IPS DF 19.7 (cell line): ENCODE results near the gene EXTL1.
A peak's percentile ranks its signal among the peaks of the same experiment; 100 is the strongest.

Experiments
- DNase-seq: peaks from one replicate; pipeline ENCODE4 v3.0.0-alpha.2; 2013; ENCODE audit warnings: low read depth, low spot score

EXTL1 gene

DNA sequence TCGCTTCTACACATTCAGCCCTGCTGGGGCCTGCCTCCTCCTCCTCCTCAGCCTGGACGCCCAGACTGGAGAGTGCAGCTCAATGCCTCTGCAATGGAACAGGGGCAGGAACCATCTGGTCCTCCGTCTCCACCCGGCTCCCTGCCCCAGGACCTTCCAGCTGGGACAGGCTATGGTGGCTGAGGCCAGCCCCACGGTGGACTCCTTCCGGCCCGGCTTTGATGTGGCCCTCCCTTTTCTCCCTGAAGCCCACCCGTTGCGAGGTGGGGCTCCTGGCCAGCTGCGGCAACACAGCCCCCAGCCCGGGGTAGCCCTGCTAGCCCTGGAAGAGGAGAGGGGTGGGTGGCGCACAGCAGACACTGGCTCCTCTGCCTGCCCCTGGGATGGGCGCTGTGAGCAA is 1.4 kb downstream of the EXTL1 start:
- no peak for DNase-seq

DNA sequence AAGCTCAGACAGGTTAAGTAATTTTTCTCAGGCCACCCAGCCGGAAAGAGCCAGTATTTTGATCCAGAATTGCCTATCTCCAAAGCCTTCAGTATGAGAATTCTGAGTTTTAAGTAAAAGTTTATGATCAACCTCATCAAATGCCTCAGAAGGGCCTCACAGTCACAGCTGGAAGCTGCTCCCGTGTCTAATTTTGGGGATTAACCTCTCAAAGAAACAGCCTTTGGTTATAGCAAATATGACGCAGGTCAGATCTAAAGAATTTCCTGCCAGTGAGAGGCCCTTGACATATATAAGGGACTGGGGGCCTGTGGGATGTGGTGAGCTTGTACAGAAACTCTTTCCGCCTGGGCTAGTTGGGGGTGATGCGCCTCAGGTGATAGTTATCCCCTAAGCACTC is 2.3 kb downstream of the EXTL1 start:
- no peak for DNase-seq

DNA sequence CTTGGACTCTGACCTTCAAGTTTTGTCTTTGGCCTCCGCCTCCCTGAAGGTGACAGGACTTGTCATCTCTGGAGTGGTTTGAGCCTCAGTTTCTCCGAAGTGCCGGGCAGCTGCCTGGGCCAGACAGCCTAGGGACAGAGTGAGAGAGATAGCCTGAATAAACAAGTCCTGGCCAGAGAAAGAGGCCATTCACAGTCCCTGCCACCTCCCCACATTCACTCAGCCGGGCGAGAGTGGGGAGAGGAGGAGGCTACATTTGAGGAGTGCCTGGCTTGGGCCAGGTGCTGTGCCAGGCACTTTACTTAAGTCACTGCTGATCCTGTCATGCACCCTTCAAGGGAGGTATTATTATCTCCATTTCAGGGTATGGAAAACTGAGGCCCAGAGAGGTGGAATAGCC is 3.5 kb downstream of the EXTL1 start:
- no peak for DNase-seq

DNA sequence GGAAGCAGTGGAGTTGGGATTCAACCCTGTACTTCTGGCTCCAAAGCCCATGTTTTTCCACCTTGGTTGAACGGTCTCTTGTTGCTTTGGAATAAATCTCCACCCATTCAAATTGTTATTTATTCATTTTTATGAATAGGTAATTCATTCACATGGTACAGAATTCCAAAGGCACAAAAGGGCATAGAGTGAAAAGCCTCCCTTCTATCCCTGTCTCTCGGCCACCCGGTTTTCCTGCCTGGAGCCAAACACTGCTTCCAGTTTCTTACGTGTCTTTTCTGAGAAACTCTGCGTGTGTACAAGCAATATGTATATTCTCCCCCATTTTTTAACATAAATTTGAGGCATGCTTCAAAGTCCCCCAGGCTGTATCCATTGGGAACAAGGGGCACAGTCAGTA is 3.9 kb downstream of the EXTL1 start:
- no peak for DNase-seq

DNA sequence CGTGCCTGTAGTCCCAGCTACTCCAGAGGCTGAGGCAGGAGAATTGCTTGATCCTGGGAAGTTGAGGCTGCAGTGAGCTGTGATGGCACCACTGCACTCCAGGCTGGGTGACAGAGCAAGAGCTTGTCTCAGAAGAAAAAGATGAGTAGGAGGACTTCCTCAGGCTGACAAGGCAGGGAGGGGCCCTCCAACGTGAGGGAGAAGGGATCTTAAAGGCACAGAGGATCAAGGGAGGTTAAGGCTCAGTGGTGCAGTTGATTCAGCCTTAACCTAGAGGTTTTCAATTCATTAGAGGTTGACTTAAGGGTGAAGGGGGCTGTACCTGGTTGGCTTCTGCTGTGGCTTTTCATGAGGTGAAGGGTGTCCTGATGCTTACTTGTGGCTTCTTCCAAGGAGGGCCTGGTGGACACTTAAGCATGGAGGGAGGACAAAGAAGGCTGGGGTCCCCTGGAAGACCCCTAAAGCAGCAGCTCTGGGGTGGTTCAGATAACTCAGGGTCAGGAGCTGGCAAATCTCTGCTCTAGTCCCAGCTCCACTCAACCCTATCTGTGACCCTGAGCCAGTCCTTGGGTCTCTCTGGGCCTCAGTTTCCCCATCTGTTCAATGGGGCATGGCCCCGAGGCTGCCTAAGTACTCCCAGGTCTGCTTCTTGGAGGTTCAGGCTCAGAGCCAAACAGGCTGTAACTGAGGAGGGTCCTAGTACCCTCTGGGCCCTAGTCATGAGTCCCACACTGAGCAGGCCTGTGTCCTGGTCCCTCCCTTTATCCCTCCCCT is 6.3 kb downstream of the EXTL1 start:
- DNase-seq, result no peak

DNA sequence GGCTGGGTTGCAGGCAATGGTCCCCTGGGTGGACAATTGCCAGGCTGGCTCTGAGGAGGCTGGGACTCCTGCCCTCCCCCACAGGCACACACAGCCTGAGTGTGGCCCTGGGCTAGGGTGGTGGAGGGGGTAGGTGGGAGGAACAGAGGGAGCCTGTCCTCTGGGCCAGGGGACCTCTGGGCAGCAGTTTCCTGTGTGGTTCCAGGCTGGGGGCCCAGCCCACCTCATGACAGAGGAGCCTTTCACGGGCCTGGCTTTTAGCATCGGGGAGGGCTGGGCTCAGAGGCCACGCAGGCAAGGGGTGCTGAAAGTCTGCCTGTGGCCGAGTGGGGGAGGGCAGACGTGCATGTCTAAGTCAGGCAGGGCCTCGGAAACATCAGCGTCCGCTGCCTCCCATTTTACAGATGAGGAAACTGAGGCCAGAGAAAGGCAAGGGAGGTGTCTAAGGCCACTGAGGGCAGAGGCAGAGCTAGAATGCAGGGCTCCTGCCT is 7.0 kb downstream of the EXTL1 start:
- DNase-seq, result no peak

DNA sequence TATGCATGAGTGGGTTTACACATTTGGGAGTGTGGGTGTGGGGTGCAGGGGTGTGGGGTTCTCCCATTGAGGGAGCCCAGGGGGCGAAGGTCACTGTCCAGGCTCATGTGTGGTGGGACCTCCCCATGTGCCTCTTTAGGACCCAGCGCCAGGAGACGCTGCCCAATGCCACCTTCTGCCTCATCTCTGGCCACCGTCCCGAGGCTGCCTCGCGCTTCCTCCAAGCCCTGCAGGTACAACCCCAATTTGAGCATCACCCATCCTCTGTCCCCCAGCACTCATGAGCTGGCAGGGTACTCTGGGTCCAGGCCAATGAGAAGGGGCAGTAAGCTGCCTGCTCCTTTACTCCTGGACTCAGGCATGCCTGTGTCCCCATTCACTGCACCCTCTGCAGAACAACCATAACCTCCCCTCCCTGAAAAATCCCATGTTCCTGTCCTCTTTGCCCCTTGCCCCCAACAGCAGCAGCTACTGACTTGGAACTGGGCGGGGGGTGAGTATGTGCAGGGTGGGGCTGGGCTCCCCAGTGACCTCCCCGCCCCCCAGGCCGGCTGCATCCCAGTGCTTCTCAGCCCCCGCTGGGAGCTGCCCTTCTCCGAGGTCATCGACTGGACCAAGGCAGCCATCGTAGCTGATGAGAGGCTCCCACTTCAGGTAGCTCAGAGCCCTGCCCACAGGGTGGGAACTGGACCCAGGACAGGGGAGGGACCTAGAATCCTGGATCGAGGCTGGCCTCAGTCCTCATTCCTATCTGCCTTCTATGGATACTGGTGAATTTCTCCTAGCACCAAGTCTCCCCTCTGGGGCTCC is 7.7 kb downstream of the EXTL1 start:
- DNase-seq, result no peak

DNA sequence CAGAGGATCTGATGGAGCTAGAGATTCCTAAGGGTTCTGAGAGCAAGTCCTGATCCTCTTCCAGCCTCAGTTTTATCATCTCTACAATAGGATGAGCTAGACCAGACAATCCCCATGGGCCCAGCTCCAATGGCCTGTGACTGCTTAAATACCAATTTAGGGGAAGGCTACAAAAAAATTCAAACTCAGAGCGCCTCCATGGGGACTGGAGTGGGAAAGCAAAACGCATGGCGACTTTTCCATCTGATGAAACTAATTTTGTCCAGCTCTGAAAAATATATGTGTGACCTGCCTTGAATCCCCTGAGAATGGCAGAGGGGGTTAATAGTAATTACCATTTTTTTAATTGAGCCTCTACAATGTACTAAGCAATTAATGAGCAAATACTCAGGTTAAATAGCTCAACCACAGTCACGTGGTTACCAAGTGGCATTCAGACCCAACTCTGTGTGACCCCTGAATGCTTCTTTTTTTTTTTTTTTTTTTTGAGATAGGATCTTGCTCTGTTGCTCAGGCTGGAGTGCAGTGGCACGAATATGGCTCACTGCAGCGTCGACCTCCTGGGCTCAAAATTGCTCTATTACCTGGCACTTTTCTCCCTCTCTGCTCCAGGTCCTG is 8.4 kb downstream of the EXTL1 start:
- no peak for DNase-seq

DNA sequence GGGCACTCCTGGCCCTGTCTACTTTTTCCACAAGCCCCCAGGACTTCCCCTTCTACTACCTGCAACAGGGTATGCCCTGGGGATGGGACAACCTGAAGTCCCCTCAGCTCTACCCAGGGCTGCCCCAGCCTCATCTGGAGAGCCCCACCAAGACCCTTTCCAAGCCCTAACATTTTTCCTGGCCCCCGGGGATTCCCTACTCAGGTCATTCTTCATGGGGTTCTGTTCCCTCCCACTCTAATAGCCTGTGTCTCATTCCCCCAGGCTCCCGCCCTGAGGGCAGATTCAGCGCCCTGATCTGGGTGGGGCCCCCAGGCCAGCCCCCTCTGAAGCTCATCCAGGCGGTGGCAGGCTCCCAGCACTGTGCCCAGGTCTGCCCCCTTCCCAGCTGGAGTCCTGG is 9.6 kb downstream of the EXTL1 start:
- DNase-seq, result no peak

DNA sequence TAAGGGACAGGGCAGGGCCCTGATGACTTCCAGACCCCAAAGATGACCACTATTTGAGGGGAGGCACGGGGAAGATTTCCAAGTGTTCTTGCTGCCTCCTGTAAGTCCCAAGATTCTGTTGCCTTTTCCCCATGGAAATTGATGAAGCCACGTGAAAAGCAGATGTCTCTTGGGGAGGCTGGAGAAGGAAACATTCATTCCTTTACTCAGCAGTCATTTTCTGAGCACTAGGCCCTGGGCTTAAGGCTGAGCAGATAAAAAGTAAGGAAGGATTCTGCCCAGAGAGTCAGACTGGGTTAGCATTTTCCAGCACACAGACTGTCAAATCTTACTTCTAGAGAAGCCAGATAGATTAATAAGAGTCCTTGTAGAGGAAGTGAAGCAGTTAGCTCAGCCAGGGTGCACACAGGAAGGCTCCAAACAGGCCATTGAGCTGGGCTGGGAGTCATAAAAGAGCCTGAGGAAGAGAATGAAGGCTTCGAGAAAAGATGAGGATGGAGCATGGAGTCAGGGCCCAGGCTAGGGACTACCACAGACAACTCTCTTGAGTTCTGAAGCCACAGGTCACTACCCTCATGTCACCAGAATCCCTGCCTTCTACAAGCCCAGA is 10.1 kb downstream of the EXTL1 start:
- DNase-seq, result no peak

DNA sequence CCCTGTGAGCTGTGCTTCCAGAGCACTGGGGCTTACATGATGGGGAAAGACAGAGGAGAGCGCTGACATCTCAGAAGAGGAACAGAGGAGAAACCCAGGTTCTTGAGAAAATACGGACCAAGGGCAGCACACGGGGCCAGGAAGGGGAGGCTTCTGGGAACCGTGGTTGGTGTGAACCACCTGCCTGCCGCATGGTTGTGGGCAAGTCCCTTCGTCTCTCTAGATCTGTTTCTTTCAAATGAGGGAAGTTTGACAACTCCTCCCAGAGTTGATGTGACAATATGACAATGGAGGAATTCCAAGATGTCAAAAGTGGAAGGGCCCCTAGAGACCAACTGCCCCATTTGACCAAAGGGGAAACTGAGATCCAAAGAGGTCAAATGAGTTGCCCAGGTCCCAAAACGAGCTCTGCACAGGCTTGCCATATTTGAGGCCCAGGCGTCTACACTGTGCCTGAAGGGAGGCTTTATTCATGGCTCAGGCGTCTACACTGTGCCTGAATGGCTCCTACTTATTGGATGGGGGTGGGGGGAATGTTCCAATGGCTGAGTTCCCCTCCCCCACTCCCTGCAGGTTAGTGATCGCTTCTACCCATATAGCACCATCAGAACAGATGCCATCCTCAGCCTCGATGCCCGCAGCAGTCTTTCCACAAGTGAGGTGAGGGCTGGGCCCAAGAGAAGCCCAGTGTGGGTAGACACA is 11.2 kb downstream of the EXTL1 start:
- DNase-seq, result no peak

DNA sequence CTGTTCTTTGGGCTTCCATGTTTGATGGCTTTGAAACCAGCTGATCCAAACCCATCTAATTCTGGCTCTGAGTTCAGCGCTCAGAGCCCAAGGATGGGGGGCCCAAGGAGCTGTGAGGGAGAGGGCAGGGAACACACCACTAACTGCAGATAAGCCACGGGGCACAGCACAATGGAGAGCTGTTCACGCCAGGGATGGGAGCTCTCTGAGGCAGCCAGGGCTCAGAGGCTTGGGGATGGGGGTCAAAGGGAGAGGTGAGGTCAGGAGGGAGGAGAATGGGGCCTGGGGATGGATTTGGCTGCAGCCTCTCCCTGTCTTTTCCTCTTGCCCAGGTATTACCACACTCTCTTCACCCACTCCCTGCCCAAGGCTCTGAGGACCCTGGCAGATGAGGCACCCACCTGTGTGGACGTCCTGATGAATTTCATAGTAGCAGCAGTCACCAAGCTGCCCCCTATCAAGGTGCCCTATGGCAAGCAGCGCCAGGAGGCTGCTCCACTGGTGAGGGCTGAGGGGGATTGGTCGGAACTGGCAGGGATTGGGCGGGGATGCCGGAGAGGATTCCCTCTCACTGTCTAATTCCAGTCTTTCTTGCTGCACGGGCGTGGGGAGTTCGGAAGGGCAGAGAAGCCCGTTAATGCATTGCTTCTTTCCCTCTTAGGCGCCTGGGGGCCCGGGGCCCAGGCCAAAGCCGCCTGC is 13.1 kb downstream of the EXTL1 start:
- no peak for DNase-seq

DNA sequence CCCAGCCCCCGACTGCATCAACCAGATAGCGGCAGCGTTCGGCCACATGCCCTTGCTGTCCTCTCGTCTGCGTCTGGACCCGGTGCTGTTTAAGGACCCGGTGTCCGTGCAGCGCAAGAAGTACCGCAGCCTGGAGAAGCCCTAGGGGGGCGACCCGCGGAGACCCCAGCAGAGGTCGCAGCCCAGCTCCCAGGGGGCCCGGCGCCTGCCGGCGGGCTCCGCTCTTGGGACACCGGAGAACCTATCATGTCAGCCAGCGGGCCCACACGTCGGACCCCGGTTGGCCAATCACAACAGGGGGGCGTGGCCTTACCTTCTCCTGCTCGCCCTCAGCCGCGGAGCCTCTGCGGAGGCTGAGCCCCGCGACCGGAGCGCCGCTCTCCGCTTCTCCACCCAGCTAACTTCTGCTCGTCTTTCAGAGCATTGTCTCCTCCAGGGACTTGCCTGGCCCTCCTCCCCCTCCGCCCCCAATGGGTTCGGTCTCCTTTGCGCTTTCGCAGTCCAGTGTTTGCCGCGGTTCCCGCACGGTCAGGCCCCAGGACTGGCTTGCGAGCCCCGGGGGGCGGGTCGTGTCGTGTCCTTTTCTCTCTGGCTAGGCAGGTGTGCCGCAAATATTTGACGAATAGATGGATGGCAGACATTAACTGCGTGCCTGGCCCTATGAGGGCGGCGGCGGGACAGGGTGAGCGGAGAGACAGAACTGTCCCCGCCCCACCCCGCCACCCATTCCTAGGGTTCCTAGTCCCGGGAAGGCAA is 13.8 kb downstream of the EXTL1 start:
- DNase-seq, result peak; percentile 77

DNA sequence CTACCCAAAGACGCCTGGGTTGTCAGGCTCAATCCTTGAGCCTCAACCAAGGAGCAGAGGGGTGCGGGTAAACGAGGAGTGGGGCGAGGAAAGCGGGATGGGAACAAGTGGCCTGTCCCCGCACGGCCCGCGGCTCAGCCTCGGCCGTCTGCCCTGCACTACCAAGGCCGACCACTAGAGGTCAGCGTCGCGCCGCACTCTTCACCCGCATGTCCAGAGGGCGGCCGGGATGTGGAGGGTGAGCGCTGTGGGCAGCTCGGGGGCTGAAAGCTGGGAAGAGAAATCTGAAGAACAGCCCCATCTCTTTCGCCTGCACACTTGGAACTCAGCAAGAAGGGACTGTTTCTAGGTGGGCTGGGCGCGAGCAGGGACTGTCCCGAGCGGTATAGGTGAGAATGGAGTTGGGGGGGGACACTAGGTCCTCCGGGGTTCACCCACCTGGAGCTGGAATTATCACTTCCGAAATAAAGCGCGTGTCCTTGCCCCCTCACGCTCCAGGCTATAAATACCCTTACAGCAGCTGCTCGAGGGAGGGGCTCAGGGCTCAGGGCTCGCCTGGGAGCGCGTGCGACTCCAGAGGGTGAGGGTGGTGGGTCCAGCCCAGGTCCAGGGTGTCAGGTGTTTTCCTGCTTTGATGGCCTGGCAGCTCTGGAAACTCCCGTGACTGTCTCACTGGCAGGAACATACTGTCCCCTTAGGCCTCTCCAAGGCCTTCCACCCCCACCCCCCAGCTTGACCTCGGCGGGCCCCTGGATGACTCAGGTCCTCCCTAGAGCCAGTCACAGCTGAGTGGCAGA is 14.6 kb downstream of the EXTL1 start:
- no peak for DNase-seq

DNA sequence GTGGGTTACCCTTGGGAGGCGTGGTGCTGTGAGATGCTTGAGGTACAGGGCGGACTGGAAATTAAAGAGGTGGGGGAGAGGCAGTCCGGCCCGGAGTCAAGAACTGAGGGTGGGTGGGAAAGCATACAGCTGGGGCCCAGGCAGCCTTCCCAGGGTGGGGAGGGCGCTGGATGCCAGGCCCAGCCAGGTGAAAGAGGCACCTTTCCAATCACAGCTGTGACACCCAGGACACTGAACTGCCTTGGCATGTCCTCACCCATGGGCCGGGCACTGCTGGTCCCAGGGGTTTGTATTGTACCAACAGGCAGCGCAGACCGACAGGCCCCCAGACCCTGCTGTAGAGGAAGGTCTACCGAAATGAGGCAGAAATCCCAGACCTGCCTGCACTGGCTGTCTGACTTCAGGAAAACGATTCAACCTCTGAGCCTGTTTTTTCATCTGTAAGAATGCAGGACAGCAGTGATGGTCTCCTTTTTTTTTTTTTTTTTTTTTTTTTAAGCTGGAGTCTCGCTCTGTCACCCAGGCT is 15.2 kb downstream of the EXTL1 start:
- no peak for DNase-seq

DNA sequence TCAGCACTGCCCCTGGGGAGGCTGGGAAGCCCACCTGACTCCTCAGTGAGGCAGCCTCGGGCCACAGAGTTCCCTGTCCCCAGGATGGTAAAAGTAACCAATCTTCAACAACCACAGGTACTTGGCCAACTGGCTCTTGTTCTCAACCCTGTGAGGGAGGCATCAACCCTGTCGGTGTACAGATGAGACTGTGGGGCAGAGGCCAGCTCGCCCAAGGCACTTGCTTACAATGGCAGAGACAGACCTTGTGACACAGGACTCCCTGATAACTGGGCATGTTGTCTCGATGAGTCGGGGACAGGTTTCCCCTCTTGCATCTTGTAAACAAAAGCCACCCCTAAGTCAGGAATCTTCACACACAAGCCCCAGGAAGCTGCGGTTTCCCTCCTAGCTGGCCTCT is 16.3 kb downstream of the EXTL1 start:
- no peak for DNase-seq

DNA sequence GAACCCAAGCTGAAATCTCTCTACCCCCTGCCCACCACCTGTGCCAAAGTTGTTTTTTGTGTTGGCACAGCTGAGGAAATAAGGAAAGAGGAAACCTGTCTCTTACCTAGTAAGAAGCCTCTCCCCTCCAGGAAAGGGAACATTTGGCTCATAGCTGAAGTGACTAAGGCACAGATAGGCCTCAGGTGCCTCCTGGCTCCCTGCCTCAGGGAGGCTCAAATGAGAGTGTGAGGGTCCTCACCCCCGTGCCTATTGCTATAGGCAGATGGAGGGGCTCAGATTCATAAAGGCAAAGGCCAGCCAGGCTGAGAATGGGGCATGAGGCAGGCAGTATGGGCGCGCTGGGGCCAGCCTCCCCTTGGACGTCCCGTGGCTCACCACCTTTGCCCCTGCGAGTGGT is 16.9 kb downstream of the EXTL1 start:
- no peak for DNase-seq

DNA sequence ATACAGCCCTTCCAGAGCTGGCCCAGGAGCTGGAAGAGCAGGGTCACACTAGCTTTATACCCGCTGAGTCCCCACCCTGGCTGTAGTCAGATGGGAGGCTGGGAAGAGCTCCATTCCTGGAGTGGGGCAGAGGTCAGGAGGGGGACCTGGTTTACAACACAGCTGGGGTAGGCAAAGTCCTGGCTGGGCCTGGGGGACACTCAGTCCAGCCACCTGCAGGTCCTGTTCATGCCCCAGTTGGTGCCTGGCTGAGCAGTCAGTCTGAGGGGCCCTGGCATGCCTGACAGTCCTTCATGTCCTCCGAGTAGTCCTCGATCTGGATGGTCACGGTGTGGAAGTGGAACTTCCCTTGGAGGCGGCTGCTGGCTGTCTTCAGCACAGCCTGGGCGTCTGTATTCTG is 17.3 kb downstream of the EXTL1 start:
- DNase-seq, result no peak

DNA sequence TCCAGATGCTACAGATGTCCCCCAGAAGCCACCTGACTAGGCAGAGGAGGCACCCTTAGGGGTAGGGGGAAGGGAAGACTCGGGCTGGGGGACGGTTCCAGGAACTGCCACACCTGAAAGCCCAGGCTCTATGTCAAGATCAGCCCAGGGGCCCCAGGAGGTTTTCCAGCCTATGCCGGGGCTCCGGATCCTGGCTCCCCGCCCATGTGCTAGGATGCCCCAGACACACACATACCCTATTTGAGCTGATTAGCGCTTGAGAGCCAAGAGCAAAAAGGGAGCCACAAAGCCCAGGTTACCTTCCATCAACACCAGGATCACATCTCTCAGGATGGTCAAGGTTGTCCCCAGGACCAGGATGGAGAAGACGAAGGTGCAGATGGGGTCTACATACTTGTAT is 19.8 kb downstream of the EXTL1 start:
- no peak for DNase-seq
